Activated naive CD4-positive, alpha-beta T cell treated with Interleukin-2 at 50 U/mL for 16 hours (primary cell): Measurements from ENCODE around the gene ASNSD1.
"Not testable (repeated sequence)": the region's sequence is repeated elsewhere in the genome, so short reads cannot be mapped to it uniquely, and the experiment has no call there.

Source experiments
- DNase-seq: peaks from one replicate; pipeline ENCODE4 v3.0.0-alpha.2; 2020

The ASNSD1 gene

DNA sequence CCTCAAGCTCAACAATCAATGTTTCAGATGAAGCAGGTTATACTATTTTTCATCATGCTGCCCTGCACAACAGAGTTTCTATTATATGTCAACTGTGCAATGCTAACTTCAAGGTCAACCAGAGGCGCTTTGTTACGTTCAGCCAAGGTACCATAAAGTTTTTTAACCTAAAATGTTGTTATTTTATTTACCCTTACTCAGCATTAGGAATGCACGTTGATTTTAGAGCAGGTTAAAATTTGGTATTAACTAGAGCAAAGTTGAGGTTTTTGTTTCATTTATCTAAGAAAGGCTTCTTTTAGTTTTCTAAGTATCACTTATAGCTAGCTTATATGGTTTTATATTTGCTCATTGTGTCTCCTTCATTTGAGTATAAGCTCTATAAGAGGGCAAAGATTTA, 35.0 kb downstream of the ASNSD1 start:
- no peak for DNase-seq

DNA sequence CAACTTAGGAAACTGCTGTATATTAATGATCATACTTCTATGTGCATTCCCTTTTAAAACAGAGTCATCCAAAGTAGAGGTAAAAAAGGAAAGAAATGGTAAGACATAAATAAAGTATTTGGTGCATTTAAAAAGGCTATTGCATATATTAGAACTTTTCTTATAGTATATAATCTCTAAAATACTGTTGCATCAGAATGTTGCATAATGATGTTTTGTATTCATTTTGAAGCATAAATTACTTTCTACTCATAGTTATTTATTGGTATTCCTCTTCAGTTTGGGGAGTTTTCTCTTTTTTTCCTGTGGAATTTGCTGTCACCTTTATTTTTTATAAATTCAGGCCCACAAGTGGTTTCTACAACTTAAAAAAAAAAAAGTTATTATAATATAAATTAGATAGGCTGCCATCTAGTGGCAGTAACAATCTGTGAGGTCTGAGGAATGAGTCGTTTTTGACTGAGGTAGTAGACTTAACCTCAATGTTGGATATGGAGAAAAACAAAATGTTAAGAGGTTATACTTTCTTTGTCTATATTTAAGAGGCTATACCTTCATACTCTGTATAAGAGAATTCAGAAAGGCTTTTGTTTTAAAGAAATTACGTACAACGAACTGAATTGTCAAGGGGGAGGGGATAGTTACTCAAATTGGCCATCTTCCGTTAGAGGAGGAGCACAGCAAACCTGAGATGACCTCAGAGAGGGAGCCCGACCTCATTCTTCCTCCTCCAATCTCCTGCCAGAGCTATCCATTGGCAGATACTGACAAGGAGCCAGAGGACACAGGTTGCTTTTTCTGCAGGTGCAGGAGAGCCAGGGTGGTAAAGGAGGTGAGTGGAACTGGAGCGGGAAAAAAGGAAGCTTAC, 37.0 kb downstream of the ASNSD1 start:
- DNase-seq = peak; percentile 22

DNA sequence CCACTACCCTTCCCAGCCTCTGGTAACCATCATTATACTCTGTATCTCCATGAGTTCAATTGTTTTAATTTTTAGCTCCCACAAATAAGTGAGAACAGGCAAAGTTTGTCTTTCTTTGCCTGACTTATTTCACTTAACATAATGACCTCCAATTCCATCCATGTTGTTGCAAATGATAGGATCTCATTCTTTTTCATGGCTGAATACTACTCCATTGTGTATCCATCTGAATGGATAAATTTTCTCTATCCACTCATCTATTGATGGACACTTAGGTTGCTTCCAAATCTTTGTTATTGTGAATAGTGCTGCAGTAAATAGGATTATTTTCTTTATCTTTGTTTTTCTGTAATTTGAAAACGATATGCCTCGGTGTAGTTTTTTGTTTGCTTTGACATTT, 39.4 kb downstream of the ASNSD1 start:
- DNase-seq = no peak

DNA sequence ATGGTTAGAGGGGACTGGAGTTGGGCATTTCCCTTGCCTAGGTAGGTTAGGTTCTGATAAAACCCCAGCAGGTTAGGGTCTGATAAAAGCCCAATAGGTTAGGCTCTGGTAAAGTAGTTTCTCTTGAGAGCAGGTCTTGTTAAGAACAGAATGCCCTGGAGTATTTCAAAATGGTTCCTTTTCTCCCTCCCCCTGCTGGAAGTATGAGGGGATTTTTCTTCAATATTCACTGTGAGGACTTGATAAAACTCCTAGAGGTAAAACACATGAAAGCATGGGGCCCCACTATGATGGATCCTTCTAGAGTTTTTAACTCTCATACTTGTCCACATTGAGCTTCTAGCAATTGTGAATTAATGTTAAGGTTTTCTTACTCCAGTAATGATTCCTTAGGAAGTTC, 40.8 kb downstream of the ASNSD1 start:
- no peak for DNase-seq

DNA sequence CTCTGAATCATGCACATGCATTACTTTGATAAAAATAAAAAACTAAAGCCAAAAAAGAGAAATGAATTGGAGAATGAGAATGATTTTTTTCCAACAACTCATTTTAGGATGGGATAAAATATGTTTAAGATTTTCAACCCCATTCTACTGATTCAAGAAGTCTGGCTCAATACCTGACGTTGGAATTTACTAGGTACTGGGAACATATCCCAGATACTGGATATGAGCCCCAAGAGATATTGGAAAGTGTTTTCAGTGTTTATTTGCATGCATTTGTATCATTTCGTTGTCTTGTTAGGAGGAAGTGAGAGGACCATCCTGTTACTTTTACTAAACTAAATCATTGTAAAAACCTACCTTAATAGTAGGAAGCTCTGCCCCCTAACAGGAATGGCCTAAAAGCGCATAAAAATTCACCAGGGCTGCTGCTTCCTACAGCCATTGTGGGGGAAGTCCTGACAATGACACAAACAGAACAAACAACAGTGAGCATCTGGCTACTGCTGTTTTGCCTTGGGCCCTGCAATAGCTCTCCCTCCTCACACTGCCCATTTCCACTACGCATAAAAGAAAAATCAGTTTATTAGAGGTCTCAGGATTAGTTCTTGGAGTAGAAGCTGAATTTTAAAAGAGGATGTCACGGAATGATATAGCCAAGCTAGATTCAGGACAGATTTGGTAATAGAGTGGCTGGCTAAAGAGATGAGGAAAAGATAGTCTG, 48.4 kb downstream of the ASNSD1 start:
- DNase-seq = no peak

DNA sequence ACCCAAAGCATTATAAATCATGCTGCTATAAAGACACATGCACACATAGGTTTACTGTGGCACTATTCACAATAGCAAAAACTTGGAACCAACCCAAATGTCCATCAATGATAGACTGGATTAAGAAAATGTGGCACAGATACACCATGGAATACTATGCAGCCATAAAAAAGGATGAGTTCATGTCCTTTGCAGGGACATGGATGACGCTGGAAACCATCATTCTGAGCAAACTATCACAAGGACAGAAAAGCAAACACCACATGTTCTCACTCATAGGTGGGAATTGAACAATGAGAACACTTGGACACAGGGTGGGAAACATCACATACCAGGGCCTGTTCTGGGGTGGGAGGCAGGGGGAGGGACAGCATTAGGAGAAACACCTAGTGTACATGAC, 56.3 kb downstream of the ASNSD1 start:
- DNase-seq = not testable (repeated sequence)

DNA sequence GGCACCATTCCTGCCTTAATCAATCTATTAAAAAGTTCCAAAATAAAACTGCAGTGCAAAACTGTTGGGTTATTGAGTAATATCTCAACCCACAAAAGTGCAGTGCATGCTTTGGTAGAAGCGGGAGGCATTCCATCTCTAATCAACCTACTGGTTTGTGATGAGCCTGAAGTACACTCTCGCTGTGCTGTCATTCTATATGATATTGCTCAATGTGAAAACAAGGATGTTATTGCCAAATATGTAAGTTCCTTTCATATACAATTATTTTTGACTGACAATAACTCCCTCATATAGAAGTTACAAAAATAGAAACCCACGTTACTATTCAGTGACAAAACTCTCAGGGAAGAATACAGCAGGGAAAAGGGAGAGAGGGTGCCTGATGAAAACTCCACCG, 58.3 kb downstream of the ASNSD1 start:
- no peak for DNase-seq
